ENCODE measurements around the gene LRRC56. TPM values are rescaled to one million over a fixed set of nuclear protein-coding genes. Genes with fewer than 3 reads are reported as not detected.

The LRRC56 gene
- polyA plus RNA-seq, 1 donor (not counting 4 experiments of a cell fraction or from before 2014, with no cell fraction given), result 0.28 TPM

DNA sequence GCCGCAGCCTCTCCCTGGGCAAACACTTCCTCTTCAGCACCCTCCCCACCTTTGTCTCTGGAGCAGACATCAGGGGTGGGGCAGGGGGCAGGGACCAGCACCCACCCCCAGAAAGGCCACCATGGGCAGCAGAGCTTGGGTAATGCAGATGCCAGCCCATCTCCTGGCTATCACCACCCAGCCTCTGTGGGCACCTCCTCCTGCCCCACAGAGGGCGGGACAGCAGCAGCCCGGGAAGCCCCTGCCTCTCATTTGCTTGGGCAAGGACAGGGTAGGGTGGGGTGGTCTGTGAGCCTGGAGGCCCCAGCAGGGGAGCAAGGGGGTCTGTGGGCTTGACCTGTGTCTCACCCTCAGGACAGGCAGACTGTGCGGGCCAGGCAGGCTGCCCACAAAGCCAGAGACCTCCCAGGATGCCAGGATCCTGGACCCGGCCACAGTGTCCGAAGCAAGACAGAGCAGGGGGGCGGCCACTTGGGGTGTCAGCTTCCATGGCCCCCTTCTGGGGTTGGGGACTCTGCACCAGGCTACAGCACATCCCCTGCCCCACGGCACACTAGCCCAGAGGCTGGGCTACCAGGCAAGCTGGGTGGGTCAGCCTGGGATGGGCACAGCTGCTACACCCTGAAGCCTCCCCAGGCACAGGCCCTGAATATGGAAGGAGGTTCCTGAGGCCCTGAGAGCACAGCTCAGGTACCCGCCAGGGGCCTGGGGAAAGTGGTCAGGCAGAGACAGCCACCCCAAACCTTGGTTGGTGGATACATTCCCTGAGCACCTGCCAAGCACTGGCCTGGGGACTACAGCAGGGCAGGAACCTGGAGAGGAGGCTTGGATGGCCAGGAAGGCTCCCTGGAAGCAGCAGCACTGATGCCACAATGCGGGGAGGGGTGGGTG lies 34.8 kb upstream of the LRRC56 start:
- H4K20me1 ChIP-seq (ENCODE audit: control insufficient read depth, extremely low read depth, insufficient read depth, low read length), result no peaks in the 10 kb centered on the region
- peaks cover 33% of the 10 kb centered on the region for H3K4me1 ChIP-seq (ENCODE audit: control insufficient read depth, extremely low read depth, insufficient read depth, low read length)
- no peak for DNase-seq (ENCODE audit: low read depth, low spot score)

DNA sequence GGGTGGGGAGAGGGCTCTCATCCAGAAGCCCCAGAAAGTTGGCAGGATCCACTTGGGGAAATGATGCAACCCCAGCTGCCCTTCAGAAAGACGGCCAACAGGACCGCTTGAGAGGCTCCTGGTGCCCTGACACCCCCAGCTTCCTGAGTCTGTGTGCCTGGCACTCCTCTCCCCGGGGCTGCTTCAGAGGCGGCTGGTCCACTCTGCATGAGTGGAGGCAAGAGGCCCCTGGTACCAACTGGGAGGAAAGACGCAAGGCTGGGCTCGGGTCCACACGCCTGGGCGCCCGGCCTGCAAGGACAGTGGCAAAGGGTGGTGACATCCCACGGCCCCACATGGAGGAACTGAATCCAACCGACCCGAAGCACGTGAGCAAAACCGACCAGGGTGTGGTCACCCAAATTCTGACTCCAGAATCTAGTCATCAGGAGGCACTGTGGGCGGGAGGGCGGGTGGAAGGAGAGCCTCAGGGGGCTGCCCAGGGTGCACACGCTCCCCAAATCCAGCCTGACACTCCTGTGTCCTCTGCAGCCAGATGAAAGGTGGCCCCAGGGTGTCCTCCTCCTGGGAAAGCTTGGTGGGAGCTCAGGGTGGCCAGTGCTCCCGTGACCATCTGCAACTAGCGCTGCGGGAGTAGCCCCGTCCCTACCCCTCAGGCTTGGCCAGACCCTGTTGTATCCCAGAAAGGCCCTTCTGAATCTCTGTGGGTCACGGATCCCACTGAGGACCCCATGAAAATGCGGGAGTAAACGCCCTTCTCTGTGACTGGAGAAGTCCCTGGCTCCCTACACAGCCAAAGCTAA lies 33.9 kb upstream of the LRRC56 start:
- peaks cover 47% of the 10 kb centered on the region for H3K79me2 ChIP-seq (ENCODE audit: control insufficient read depth, insufficient read depth, low read length)
- H3K36me3 ChIP-seq (ENCODE audit: control insufficient read depth in 2 of 2, extremely low read depth in 1 of 2, insufficient read depth in 2 of 2, low read length in 2 of 2), result peaks cover 26 to 29% of the 10 kb centered on the region in 2 experiments
- no peak for DNase-seq (ENCODE audit: low read depth, low spot score)
- H3K9me1 ChIP-seq (ENCODE audit: control insufficient read depth, extremely low read depth, insufficient read depth, low read length), result no peaks in the 10 kb centered on the region
- TF ChIP-seq CTCF (optimal IDR thresholded peaks at IDR 0.05 in 1 of 3, IDR thresholded peaks at IDR 0.05 in 1 of 3, conservative IDR thresholded peaks at IDR 0.05 in 1 of 3; ENCODE audit: extremely low read depth in 1 of 3, insufficient read depth in 2 of 3, low read length in 3 of 3) (no peak), EZH2 (IDR thresholded peaks at IDR 0.05; ENCODE audit: low read length) (no peak)
- H3K4me1 ChIP-seq (ENCODE audit: control insufficient read depth, extremely low read depth, insufficient read depth, low read length), result peaks cover 39% of the 10 kb centered on the region
- H3K4me3 ChIP-seq (ENCODE audit: control insufficient read depth in 2 of 3, extremely low read depth in 1 of 3, insufficient read depth in 2 of 3, low read depth in 1 of 3, low read length in 3 of 3), result peak overlapping the region; percentile 78 to 94 (median 87)
- no peak for FAIRE-seq
- no peak overlapping the region for H2AFZ ChIP-seq (ENCODE audit: control insufficient read depth, low read length)
- H3K9me3 ChIP-seq (ENCODE audit: control insufficient read depth, low read depth, low read length), result no peaks in the 10 kb centered on the region
- H3K27ac ChIP-seq (ENCODE audit: control insufficient read depth, insufficient read depth, low read length), result peak overlapping the region; percentile 95
- no peaks in the 10 kb centered on the region for H4K20me1 ChIP-seq (ENCODE audit: control insufficient read depth, extremely low read depth, insufficient read depth, low read length)
- peak overlapping the region; percentile 93 for H3K4me2 ChIP-seq (ENCODE audit: control insufficient read depth, extremely low read depth, insufficient read depth, low read depth, low read length)
- H3K27me3 ChIP-seq (ENCODE audit: control insufficient read depth, extremely low read depth, insufficient read depth, low read length), result no peaks in the 10 kb centered on the region
- H3K9ac ChIP-seq (ENCODE audit: control insufficient read depth, extremely low read depth, insufficient read depth, low read length), result peak overlapping the region; percentile 95
- dilution Hi-C loops (cut with MboI; ENCODE audit: extremely low pct_ligation_motif_present, low sequenced_read_pairs), result no loop called here

More for the DNA sequence above, 34.8 kb upstream of the LRRC56 start:
- peak overlapping the region; percentile 56 for H3K9ac ChIP-seq (ENCODE audit: control insufficient read depth, extremely low read depth, insufficient read depth, low read length)
- peaks cover 35% of the 10 kb centered on the region in 2 experiments for H3K36me3 ChIP-seq (ENCODE audit: control insufficient read depth in 2 of 2, extremely low read depth in 1 of 2, insufficient read depth in 2 of 2, low read length in 2 of 2)
- no peak for TF ChIP-seq CTCF (optimal IDR thresholded peaks at IDR 0.05 in 1 of 3, IDR thresholded peaks at IDR 0.05 in 1 of 3, conservative IDR thresholded peaks at IDR 0.05 in 1 of 3; ENCODE audit: extremely low read depth in 1 of 3, insufficient read depth in 2 of 3, low read length in 3 of 3)
- no peak for TF ChIP-seq EZH2 (IDR thresholded peaks at IDR 0.05; ENCODE audit: low read length)
- no peak for FAIRE-seq
- no peaks in the 10 kb centered on the region for H3K9me1 ChIP-seq (ENCODE audit: control insufficient read depth, extremely low read depth, insufficient read depth, low read length)
- dilution Hi-C loops (cut with MboI; ENCODE audit: extremely low pct_ligation_motif_present, low sequenced_read_pairs), result no loop called here
- H2AFZ ChIP-seq (ENCODE audit: control insufficient read depth, low read length), result no peak overlapping the region
- H3K4me2 ChIP-seq (ENCODE audit: control insufficient read depth, extremely low read depth, insufficient read depth, low read depth, low read length), result no peak overlapping the region
- H3K4me3 ChIP-seq (ENCODE audit: control insufficient read depth in 2 of 3, extremely low read depth in 1 of 3, insufficient read depth in 2 of 3, low read depth in 1 of 3, low read length in 3 of 3), result no peak overlapping the region
- H3K9me3 ChIP-seq (ENCODE audit: control insufficient read depth, low read depth, low read length), result no peaks in the 10 kb centered on the region
- H3K27ac ChIP-seq (ENCODE audit: control insufficient read depth, insufficient read depth, low read length), result peak overlapping the region; percentile 26
- no peaks in the 10 kb centered on the region for H3K27me3 ChIP-seq (ENCODE audit: control insufficient read depth, extremely low read depth, insufficient read depth, low read length)
- peaks cover 41% of the 10 kb centered on the region for H3K79me2 ChIP-seq (ENCODE audit: control insufficient read depth, insufficient read depth, low read length)
